CD14-positive monocyte (primary cell): ENCODE results near the gene TSSK2. TPM values are rescaled to one million over a fixed set of nuclear protein-coding genes. Genes with fewer than 3 reads are reported as not detected.

Experiments
- DNase-seq, 3 donors: peaks; one replicate each; pipeline ENCODE4 v3.0.0-alpha.2; 2011 to 2022
- H2AFZ ChIP-seq: 2 replicates; pipeline ENCODE4 v1.6.0; 2012; ENCODE audit warnings: mild to moderate bottlenecking, low read depth, low read length, inconsistent platforms; ENCODE audit not compliant: insufficient read depth, poor library complexity, severe bottlenecking
- H3K27ac ChIP-seq, 2 donors: 1 replicate in 1 of 2; 2 replicates in 1 of 2; pipeline ENCODE4 v1.5.1; 2012 to 2013; ENCODE audit warnings: low read length in 2 of 2, control low read depth in 1 of 2, inconsistent platforms in 1 of 2, low read depth in 1 of 2, mild to moderate bottlenecking in 1 of 2
- H3K27me3 ChIP-seq, 2 donors: one replicate each; pipeline versions ENCODE4 v1.6.0 to v1.6.1; 2011 to 2013; ENCODE audit warnings: low read length in 2 of 2; ENCODE audit not compliant: control insufficient read depth in 2 of 2, insufficient read depth in 2 of 2
- H3K36me3 ChIP-seq, 2 donors: replicated peaks in 1 of 2; 1 replicate in 1 of 2; 2 replicates in 1 of 2; pipeline versions ENCODE4 v1.5.1 to v1.6.1; 2012 to 2013; ENCODE audit warnings: low read length in 2 of 2, control low read depth in 1 of 2, inconsistent platforms in 1 of 2, mild to moderate bottlenecking in 1 of 2; ENCODE audit not compliant: insufficient read depth in 2 of 2, control insufficient read depth in 1 of 2
- H3K4me1 ChIP-seq, 2 donors: 1 replicate in 1 of 2; 2 replicates in 1 of 2; pipeline versions ENCODE4 v1.5.1 to v1.6.1; 2012 to 2013; ENCODE audit warnings: low read length in 2 of 2, control low read depth in 1 of 2, inconsistent platforms in 1 of 2, mild to moderate bottlenecking in 1 of 2, moderate library complexity in 1 of 2; ENCODE audit not compliant: insufficient read depth in 2 of 2, control insufficient read depth in 1 of 2
- H3K4me2 ChIP-seq: replicated peaks from 2 replicates; pipeline ENCODE3; 2012; ENCODE audit warnings: low read length, moderate library complexity, mild to moderate bottlenecking; ENCODE audit not compliant: poor library complexity, severe bottlenecking; ENCODE audit errors: extremely low read depth
- H3K4me3 ChIP-seq, 3 experiments: fragments of 200-600 bp in 1 of 3; sonication (generic) in 1 of 3; replicated peaks in 1 of 3; 1 replicate in 2 of 3; 2 replicates in 1 of 3; pipeline ENCODE4 v1.5.1; 2011 to 2013; ENCODE audit warnings: low read length in 3 of 3, mild to moderate bottlenecking in 3 of 3, control low read depth in 2 of 3, low read depth in 2 of 3, inconsistent platforms in 1 of 3, moderate library complexity in 1 of 3
- H3K79me2 ChIP-seq: 2 replicates; pipeline ENCODE4 v1.6.0; 2012; ENCODE audit warnings: mild to moderate bottlenecking, control low read depth, inconsistent platforms, low read length, moderate library complexity; ENCODE audit not compliant: insufficient read depth
- H3K9ac ChIP-seq: 2 replicates; pipeline ENCODE4 v1.6.0; 2017; ENCODE audit warnings: low read length, mild to moderate bottlenecking; ENCODE audit not compliant: insufficient read depth, poor library complexity, severe bottlenecking
- H3K9me3 ChIP-seq, 2 donors: replicated peaks in 1 of 2; 1 replicate in 1 of 2; 2 replicates in 1 of 2; pipeline versions ENCODE4 v1.5.1 to v1.6.1; 2012 to 2013; ENCODE audit warnings: low read length in 2 of 2, control low read depth in 1 of 2; ENCODE audit not compliant: control insufficient read depth in 1 of 2, insufficient read depth in 1 of 2
- H4K20me1 ChIP-seq: 2 replicates; pipeline ENCODE4 v1.6.0; 2012; ENCODE audit warnings: mild to moderate bottlenecking, low read length, control low read depth, moderate library complexity; ENCODE audit not compliant: insufficient read depth
- H3K27ac Mint-ChIP-seq, 7 donors: one replicate each; pipeline ENCODE4 v1.8.0; 2020; ENCODE audit warnings: mild to moderate bottlenecking in 7 of 7, mixed read lengths in 7 of 7, moderate library complexity in 6 of 7, inconsistent platforms in 2 of 7
- H3K27me3 Mint-ChIP-seq, 3 donors: one replicate each; pipeline ENCODE4 v1.8.0; 2021 to 2022; ENCODE audit warnings: low read depth in 3 of 3, mild to moderate bottlenecking in 3 of 3, mixed read lengths in 3 of 3, moderate library complexity in 3 of 3, inconsistent platforms in 1 of 3
- H3K36me3 Mint-ChIP-seq, 2 donors: one replicate each; pipeline ENCODE4 v1.8.0; 2020; ENCODE audit warnings: mixed read lengths in 2 of 2, inconsistent platforms in 1 of 2, mild to moderate bottlenecking in 1 of 2
- H3K4me1 Mint-ChIP-seq: one replicate; pipeline ENCODE4 v1.8.0; 2020; ENCODE audit warnings: mild to moderate bottlenecking, mixed read lengths
- H3K4me3 Mint-ChIP-seq, 2 donors: one replicate each; pipeline ENCODE4 v1.8.0; 2020; ENCODE audit warnings: mild to moderate bottlenecking in 2 of 2, mixed read lengths in 2 of 2, moderate library complexity in 1 of 2
- H3K9me3 Mint-ChIP-seq, 7 donors: one replicate each; pipeline ENCODE4 v1.8.0; 2020 to 2022; ENCODE audit warnings: mixed read lengths in 7 of 7, mild to moderate bottlenecking in 6 of 7, moderate library complexity in 6 of 7, inconsistent platforms in 2 of 7
- WGBS: methylation state at CpG from one replicate; pipeline ENCODE4 v1.1.5; 2013; ENCODE audit warnings: missing lambda C conversion rate; ENCODE audit not compliant: insufficient coverage; 5-methylcytosine and 5-hydroxymethylcytosine counted together
- intact Hi-C, 2 donors: fragments of 100-400 bp; cut with micrococcal nuclease; formaldehyde crosslinking; loops; one replicate each; pipeline versions ENCODE4 v1.15.0 to v1.15.1; 2023
- polyA plus RNA-seq, 3 donors: library from polyadenylated mRNA; depleted of rRNA in 1 of 3; unstranded in 2 of 3; stranded (reverse) in 1 of 3; fragments of 300-500 nt in 2 of 3; fragments of >200 nt in 1 of 3; fragmentation: Illumina TruSeq in 2 of 3; gene quantifications; 1 replicate in 2 of 3; 2 replicates in 1 of 3; pipeline ENCODE4 v1.2.3, GENCODE V29; 2012 to 2021
- TF ChIP-seq, protein P1 (sequence below): fragments of 200-600 bp; IDR thresholded peaks from one replicate; pipeline ENCODE4 v1.8.0; 2022; ENCODE audit warnings: antibody characterized with exemption, mild to moderate bottlenecking

The TSSK2 gene
- polyA plus RNA-seq, 3 donors = 0.04 TPM; not detected in 2

DNA sequence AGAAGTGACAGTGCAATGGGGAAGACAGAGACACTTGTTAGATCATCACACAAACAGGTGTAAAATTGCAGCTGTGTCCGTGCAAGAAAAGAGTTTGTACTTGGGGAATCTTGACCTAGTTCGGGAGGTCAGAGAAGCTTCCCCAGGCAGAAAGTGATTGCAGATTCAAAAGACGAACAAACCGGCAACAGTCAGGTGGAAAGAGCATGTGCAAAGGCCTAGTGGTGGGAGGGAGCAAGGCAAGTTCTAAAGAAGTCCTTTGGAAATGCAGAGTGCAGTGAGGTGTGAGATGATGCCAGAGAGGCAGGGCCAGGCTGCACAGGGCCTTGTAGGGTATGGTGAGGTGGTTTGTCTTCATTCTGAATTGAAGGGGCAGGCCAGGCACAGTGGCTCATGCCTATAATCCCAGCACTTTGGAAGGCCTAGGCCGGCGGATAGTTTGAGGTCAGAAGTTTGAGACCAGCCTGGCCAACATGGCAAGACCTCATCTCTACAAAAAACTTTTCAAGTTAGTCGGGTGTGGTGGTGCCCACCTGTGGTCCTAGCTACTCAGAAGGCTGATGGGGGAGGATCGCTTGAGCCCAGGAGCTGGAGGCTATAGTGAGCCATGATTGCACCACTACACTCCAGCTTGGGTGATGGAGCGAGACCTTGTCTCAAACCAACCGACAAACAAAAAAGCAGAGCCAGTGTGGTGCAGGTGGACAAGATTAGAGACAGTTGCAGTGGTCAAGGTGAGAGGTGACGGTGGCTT is 15.3 kb downstream of the TSSK2 start:
- Mint-ChIP-seq H3K36me3 (peaks cover 12 to 15% of the 10 kb centered on the region in 2 donors), H3K4me1 (peaks cover 15% of the 10 kb centered on the region), H3K27ac (peak overlapping the region in 1 of 7 donors; percentile 6), H3K9me3 (peaks cover 0 to 9% (median 7%) of the 10 kb centered on the region in 7 donors), H3K27me3 (peaks cover 41 to 45% (median 43%) of the 10 kb centered on the region in 3 donors), H3K4me3 (peak overlapping the region in 1 of 2 donors; percentile 77)
- no peak overlapping the region for H2AFZ ChIP-seq
- intact Hi-C loops = no loop called here
- WGBS = 85% methylated on average over 9 of the region's 11 CpGs
- no peaks in the 10 kb centered on the region for H4K20me1 ChIP-seq
- TF ChIP-seq, protein P1, sequence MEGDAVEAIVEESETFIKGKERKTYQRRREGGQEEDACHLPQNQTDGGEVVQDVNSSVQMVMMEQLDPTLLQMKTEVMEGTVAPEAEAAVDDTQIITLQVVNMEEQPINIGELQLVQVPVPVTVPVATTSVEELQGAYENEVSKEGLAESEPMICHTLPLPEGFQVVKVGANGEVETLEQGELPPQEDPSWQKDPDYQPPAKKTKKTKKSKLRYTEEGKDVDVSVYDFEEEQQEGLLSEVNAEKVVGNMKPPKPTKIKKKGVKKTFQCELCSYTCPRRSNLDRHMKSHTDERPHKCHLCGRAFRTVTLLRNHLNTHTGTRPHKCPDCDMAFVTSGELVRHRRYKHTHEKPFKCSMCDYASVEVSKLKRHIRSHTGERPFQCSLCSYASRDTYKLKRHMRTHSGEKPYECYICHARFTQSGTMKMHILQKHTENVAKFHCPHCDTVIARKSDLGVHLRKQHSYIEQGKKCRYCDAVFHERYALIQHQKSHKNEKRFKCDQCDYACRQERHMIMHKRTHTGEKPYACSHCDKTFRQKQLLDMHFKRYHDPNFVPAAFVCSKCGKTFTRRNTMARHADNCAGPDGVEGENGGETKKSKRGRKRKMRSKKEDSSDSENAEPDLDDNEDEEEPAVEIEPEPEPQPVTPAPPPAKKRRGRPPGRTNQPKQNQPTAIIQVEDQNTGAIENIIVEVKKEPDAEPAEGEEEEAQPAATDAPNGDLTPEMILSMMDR = no peak
- no peak overlapping the region for H3K9ac ChIP-seq
- H3K79me2 ChIP-seq = peaks cover 16% of the 10 kb centered on the region
- H3K4me2 ChIP-seq = no peak overlapping the region
- peaks cover 5 to 8% of the 10 kb centered on the region in 2 donors for H3K9me3 ChIP-seq
- H3K36me3 ChIP-seq = peaks cover 12 to 13% of the 10 kb centered on the region in 2 donors
- peaks cover 16 to 21% of the 10 kb centered on the region in 2 donors for H3K4me1 ChIP-seq
- DNase-seq = no peak
- H3K27me3 ChIP-seq = peaks cover 26 to 38% of the 10 kb centered on the region in 2 donors
- H3K27ac ChIP-seq = no peak overlapping the region
- H3K4me3 ChIP-seq = no peak overlapping the region

DNA sequence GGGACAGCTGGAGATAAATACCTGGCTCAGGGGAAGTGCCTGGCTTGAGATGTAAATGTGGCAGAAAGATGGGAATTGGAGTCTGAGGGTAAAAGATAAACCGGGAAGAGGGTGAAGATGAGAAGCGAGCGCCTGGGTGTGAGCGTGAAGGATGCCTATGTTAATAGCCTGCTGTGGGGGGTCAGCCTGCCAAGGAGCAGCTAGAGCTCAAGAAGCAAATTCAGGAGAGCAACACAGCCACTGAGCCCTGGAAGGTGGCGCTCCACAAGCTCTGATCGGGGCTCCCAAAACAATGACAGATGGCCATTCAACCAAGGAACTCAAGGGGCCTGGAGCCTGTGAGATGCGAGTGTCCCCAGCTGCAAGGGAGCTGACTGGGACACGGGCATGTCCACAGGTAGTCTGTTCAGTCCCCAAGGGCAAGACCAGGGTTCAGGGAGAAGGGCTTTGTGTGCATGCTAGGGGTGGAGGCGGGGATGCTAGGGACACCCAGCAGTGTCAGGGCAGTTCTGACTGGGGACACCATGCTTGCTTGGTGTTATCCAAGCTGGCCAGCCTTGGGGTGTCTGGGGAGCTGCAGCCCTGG is 16.2 kb downstream of the TSSK2 start:
- H3K4me3 Mint-ChIP-seq = peak overlapping the region in 1 of 2 donors; percentile 77
- Histone ChIP-seq H3K36me3 (peaks cover 3 to 4% of the 10 kb centered on the region in 2 donors), H3K4me2 (no peak overlapping the region), H3K79me2 (peaks cover 16% of the 10 kb centered on the region), H3K27me3 (peaks cover 33 to 47% of the 10 kb centered on the region in 2 donors), H3K9ac (no peak overlapping the region), H4K20me1 (no peaks in the 10 kb centered on the region), H3K4me1 (peaks cover 16 to 21% of the 10 kb centered on the region in 2 donors), H3K27ac (no peak overlapping the region), H2AFZ (no peak overlapping the region), H3K9me3 (peaks cover 10 to 13% of the 10 kb centered on the region in 2 donors), H3K4me3 (no peak overlapping the region)
- H3K9me3 Mint-ChIP-seq = peaks cover 0 to 14% (median 10%) of the 10 kb centered on the region in 7 donors
- TF ChIP-seq, protein P1 = no peak
- intact Hi-C loops = no loop called here
- H3K4me1 Mint-ChIP-seq = peaks cover 15% of the 10 kb centered on the region
- 56% methylated on average over 9 of the region's 9 CpGs for WGBS
- peaks cover 6 to 10% of the 10 kb centered on the region in 2 donors for H3K36me3 Mint-ChIP-seq
- H3K27ac Mint-ChIP-seq = peak overlapping the region in 2 of 7 donors; percentile 9 to 17
- H3K27me3 Mint-ChIP-seq = peaks cover 50 to 54% (median 52%) of the 10 kb centered on the region in 3 donors
- DNase-seq = no peak
